Testis (tissue), 3 donors: ENCODE data around the gene ARPP21. TPM values are rescaled to one million over a fixed set of nuclear protein-coding genes. Genes with fewer than 3 reads are reported as not detected.

ENCODE experiments used
- DNase-seq: peaks from one replicate; pipeline ENCODE4 v3.0.0-alpha.2; 2019
- H3K27ac ChIP-seq, 2 donors: fragments of 200-600 bp; sonication (generic); one replicate each; pipeline ENCODE4 v1.5.1; 2019
- H3K27me3 ChIP-seq: fragments of 200-600 bp; sonication (generic); one replicate; pipeline ENCODE4 v1.5.1; 2019
- H3K36me3 ChIP-seq: fragments of 200-600 bp; sonication (generic); one replicate; pipeline ENCODE4 v1.5.1; 2017; ENCODE audit warnings: low read depth; ENCODE audit errors: missing control alignments
- H3K4me1 ChIP-seq: fragments of 200-600 bp; sonication (generic); one replicate; pipeline ENCODE4 v1.5.1; 2019
- H3K4me3 ChIP-seq, 2 donors: fragments of 200-600 bp; sonication (generic); one replicate each; pipeline ENCODE4 v1.5.1; 2017 to 2019
- H3K9me3 ChIP-seq: fragments of 200-600 bp; sonication (generic); one replicate; pipeline ENCODE4 v1.5.1; 2017
- CTCF ChIP-seq, 3 experiments: fragments of 450-650 bp in 2 of 3; fragments of 200-600 bp in 1 of 3; sonication (generic) in 1 of 3; IDR thresholded peaks; one replicate each; pipeline ENCODE4 v1.5.1; 2016 to 2019; ENCODE audit warnings: antibody characterized with exemption in 3 of 3, mild to moderate bottlenecking in 2 of 3, moderate library complexity in 1 of 3
- POLR2A ChIP-seq: fragments of 450-650 bp; IDR thresholded peaks from one replicate; pipeline ENCODE4 v1.6.1; 2017; ENCODE audit warnings: antibody characterized with exemption, mild to moderate bottlenecking, moderate library complexity
- WGBS, 2 donors: methylation state at CpG; one replicate each; pipeline ENCODE4 v1.1.5; 2018; 5-methylcytosine and 5-hydroxymethylcytosine counted together
- intact Hi-C: fragments of 100-400 bp; cut with DNase I; formaldehyde crosslinking; loops from one replicate; pipeline ENCODE4 v1.15.1; 2023; ENCODE audit warnings: low total_unique reads
- polyA plus RNA-seq: library from polyadenylated mRNA; stranded (reverse); fragments of 350-450 nt; fragmentation: Illumina TruSeq; extraction: RNeasy Lipid Tissue Mini Kit (QIAGEN cat#74804); gene quantifications from one replicate; pipeline ENCODE4 v1.2.3, GENCODE V29; 2014; ENCODE audit warnings: low read depth, low replicate concordance; ENCODE audit not compliant: insufficient read depth
- total RNA-seq, 2 donors: library from RNA; depleted of rRNA; stranded (reverse); fragments of >200 nt; gene quantifications; one replicate each; pipeline ENCODE4 v1.2.3, GENCODE V29; 2016

ARPP21 gene
- total and polyA plus RNA-seq, 3 donors from 2014 or later = 0.47 to 1.1 (median 0.87) TPM

- Histone ChIP-seq H3K36me3 (no peaks in the 10 kb centered on the region), H3K27ac (no peak overlapping the region), H3K9me3 (no peaks in the 10 kb centered on the region), H3K27me3 (no peaks in the 10 kb centered on the region), H3K4me3 (no peak overlapping the region), H3K4me1 (no peaks in the 10 kb centered on the region)
- intact Hi-C loops = no loop called here
- DNase-seq = no peak
- no peak for TF ChIP-seq CTCF (IDR thresholded peaks at IDR 0.05)
- TF ChIP-seq POLR2A = no peak
- 69 to 71% methylated on average over 8 of the region's 8 CpGs for WGBS, 2 donors
Observed at GRCh38 chr3:35708394-35709271, 69.3 kb downstream of the ARPP21 start.

GRCh38 chr3:35709691-35710090 lies 70.4 kb downstream of the ARPP21 start:
- Histone ChIP-seq H3K36me3 (no peaks in the 10 kb centered on the region), H3K27me3 (no peaks in the 10 kb centered on the region), H3K4me3 (no peak overlapping the region), H3K9me3 (no peaks in the 10 kb centered on the region), H3K27ac (no peak overlapping the region), H3K4me1 (no peaks in the 10 kb centered on the region)
- DNase-seq = no peak
- intact Hi-C loops = no loop called here
- no peak for TF ChIP-seq CTCF (IDR thresholded peaks at IDR 0.05)
- no peak for TF ChIP-seq POLR2A
- 76 to 86% methylated on average over 3 of the region's 3 CpGs for WGBS, 2 donors

DNA sequence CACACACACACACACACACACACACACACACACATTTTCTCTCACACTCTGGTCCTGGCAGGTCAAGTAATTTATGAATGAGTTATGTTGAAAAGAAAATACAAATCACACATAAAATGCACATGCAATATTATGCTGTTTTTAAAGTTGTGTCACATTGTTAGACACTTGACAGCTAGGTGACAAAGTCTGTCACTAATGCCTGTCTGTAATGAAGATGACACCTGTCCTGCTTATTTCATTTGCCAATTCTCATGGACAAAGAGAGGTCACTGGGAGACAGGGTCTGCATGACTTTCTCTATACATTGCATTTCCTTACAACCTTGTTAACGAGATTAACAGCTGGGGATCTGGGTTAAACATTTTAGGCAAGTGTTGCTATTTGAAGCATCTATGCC lies 71.2 kb downstream of the ARPP21 start:
- Histone ChIP-seq H3K27ac (no peak overlapping the region), H3K4me1 (no peaks in the 10 kb centered on the region), H3K9me3 (no peaks in the 10 kb centered on the region), H3K4me3 (no peak overlapping the region), H3K36me3 (no peaks in the 10 kb centered on the region), H3K27me3 (no peaks in the 10 kb centered on the region)
- WGBS, 2 donors = 71 to 77% methylated on average over 1 of the region's 1 CpG
- no peak for TF ChIP-seq POLR2A
- no peak for TF ChIP-seq CTCF (IDR thresholded peaks at IDR 0.05)
- intact Hi-C loops = no loop called here
- DNase-seq = no peak

- Histone ChIP-seq H3K4me1 (no peaks in the 10 kb centered on the region), H3K27me3 (no peaks in the 10 kb centered on the region), H3K36me3 (no peaks in the 10 kb centered on the region), H3K4me3 (no peak overlapping the region), H3K9me3 (no peaks in the 10 kb centered on the region), H3K27ac (no peak overlapping the region)
- DNase-seq = no peak
- intact Hi-C loops = no loop called here
- 86 to 94% methylated on average over 1 of the region's 1 CpG for WGBS, 2 donors
- TF ChIP-seq CTCF (IDR thresholded peaks at IDR 0.05) = no peak
- no peak for TF ChIP-seq POLR2A
Observed at GRCh38 chr3:35718921-35719320, 79.6 kb downstream of the ARPP21 start.

DNA sequence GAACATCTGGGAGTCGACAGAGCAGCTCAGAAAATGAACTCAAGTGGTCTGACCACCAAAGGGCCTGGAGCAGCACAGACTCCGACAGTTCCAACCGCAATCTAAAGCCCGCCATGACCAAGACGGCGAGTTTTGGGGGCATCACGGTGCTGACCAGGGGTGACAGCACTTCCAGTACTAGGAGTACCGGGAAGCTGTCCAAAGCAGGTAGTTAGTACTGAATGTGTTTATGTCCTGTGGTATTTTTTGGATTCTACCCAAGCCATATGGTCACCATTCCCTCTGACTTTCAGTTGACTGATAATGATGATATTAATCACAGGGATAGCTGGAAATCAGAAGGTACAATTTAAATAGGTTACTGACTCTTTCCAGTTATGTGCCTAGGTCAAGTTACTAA lies 82.3 kb downstream of the ARPP21 start:
- Histone ChIP-seq H3K36me3 (no peaks in the 10 kb centered on the region), H3K4me1 (no peaks in the 10 kb centered on the region), H3K4me3 (no peak overlapping the region), H3K27ac (no peak overlapping the region), H3K9me3 (no peaks in the 10 kb centered on the region), H3K27me3 (no peaks in the 10 kb centered on the region)
- intact Hi-C loops = no loop called here
- TF ChIP-seq CTCF (IDR thresholded peaks at IDR 0.05) (no peak), POLR2A (no peak)
- 89 to 90% methylated on average over 8 of the region's 8 CpGs for WGBS, 2 donors
- DNase-seq = no peak
